ENCODE results near the gene SEC16A. TPM values are rescaled to one million over a fixed set of nuclear protein-coding genes. Genes with fewer than 3 reads are reported as not detected.

Gene SEC16A
- total RNA-seq, 1 donor from 2014 or later = 66.5 TPM

- H3K9me3 ChIP-seq = no peaks in the 10 kb centered on the region
- TF ChIP-seq CTCF (IDR thresholded peaks at IDR 0.05) = no peak
- ATAC-seq = no peak
- H3K27ac ChIP-seq = no peak overlapping the region
- H3K36me3 ChIP-seq = peaks cover 46% of the 10 kb centered on the region
- no peak for DNase-seq
- H3K4me3 ChIP-seq = no peak overlapping the region
- no peaks in the 10 kb centered on the region for H3K27me3 ChIP-seq (ENCODE audit: low read depth)
- intact Hi-C loops (cut with DNase I) = no loop called here
- H3K4me1 ChIP-seq = peaks cover 20% of the 10 kb centered on the region
Observed at GRCh38 chr9:136404801-136405136, 78.1 kb downstream of the SEC16A start.

GRCh38 chr9:136403915-136404800 lies 78.7 kb downstream of the SEC16A start:
- TF ChIP-seq CTCF (IDR thresholded peaks at IDR 0.05) = no peak
- Histone ChIP-seq H3K9me3 (no peaks in the 10 kb centered on the region), H3K36me3 (peaks cover 46% of the 10 kb centered on the region), H3K27ac (no peak overlapping the region), H3K4me3 (no peak overlapping the region), H3K27me3 (ENCODE audit: low read depth) (no peaks in the 10 kb centered on the region), H3K4me1 (peaks cover 17% of the 10 kb centered on the region)
- intact Hi-C loops (cut with DNase I) = no loop called here
- ATAC-seq (no peak), DNase-seq (no peak)

GRCh38 chr9:136403538-136403914 lies 79.3 kb downstream of the SEC16A start:
- Histone ChIP-seq H3K4me3 (no peak overlapping the region), H3K36me3 (peaks cover 51% of the 10 kb centered on the region), H3K27ac (no peak overlapping the region), H3K27me3 (ENCODE audit: low read depth) (no peaks in the 10 kb centered on the region), H3K4me1 (peaks cover 17% of the 10 kb centered on the region), H3K9me3 (no peaks in the 10 kb centered on the region)
- DNase-seq (no peak), ATAC-seq (no peak)
- no peak for TF ChIP-seq CTCF (IDR thresholded peaks at IDR 0.05)
- intact Hi-C loops (cut with DNase I) = no loop called here

GRCh38 chr9:136402067-136402466 lies 80.8 kb downstream of the SEC16A start:
- ATAC-seq (no peak), DNase-seq (no peak)
- no peak overlapping the region for H3K4me3 ChIP-seq
- intact Hi-C loops (cut with DNase I) = no loop called here
- peaks cover 49% of the 10 kb centered on the region for H3K36me3 ChIP-seq
- no peak overlapping the region for H3K27ac ChIP-seq
- peaks cover 20% of the 10 kb centered on the region for H3K4me1 ChIP-seq
- TF ChIP-seq CTCF (IDR thresholded peaks at IDR 0.05) = no peak
- H3K27me3 ChIP-seq (ENCODE audit: low read depth) = no peaks in the 10 kb centered on the region
- no peaks in the 10 kb centered on the region for H3K9me3 ChIP-seq

GRCh38 chr9:136401173-136401922 lies 81.5 kb downstream of the SEC16A start:
- Histone ChIP-seq H3K4me1 (peaks cover 20% of the 10 kb centered on the region), H3K4me3 (no peak overlapping the region), H3K36me3 (peaks cover 49% of the 10 kb centered on the region), H3K27me3 (ENCODE audit: low read depth) (no peaks in the 10 kb centered on the region), H3K9me3 (no peaks in the 10 kb centered on the region), H3K27ac (no peak overlapping the region)
- intact Hi-C loops (cut with DNase I) = no loop called here
- DNase-seq (no peak), ATAC-seq (no peak)
- TF ChIP-seq CTCF (IDR thresholded peaks at IDR 0.05) = no peak
